ENCODE measurements around the gene ZBTB17. TPM values are rescaled to one million over a fixed set of nuclear protein-coding genes. Genes with fewer than 3 reads are reported as not detected.
A peak's percentile ranks its signal among the peaks of the same experiment; 100 is the strongest.

The ZBTB17 gene
- total and polyA plus RNA-seq, 4 donors = 28.0 to 47.1 (median 44.2) TPM

GRCh38 chr1:15937706-15938168, 38.2 kb downstream of the ZBTB17 start:
- ATAC-seq (ENCODE audit: insufficient read depth, low FRiP score) (no peak), DNase-seq (no peak)
- H3K27me3 ChIP-seq (ENCODE audit: control insufficient read depth in 3 of 3, insufficient read depth in 3 of 3, low read length in 2 of 3) = no peaks in the 10 kb centered on the region
- H3K27ac ChIP-seq (ENCODE audit: low read depth in 1 of 2, low read length in 1 of 2) = peak overlapping the region in 1 of 2 donors; percentile 40
- no peaks in the 10 kb centered on the region for H3K9me3 ChIP-seq (ENCODE audit: control insufficient read depth in 4 of 4, insufficient read depth in 3 of 4, low read length in 3 of 4)
- peaks cover 0 to 12% (median 4%) of the 10 kb centered on the region in 5 donors for H3K4me1 ChIP-seq (ENCODE audit: control insufficient read depth in 5 of 5, insufficient read depth in 5 of 5, low read length in 5 of 5)
- H3K4me3 ChIP-seq = no peak overlapping the region
- peaks cover 12 to 83% (median 50%) of the 10 kb centered on the region in 4 donors for H3K36me3 ChIP-seq (ENCODE audit: control insufficient read depth in 4 of 4, insufficient read depth in 4 of 4, low read length in 4 of 4)
- 68 to 69% methylated on average over 14 of the region's 14 CpGs for WGBS, 2 donors
- H3K9ac ChIP-seq (ENCODE audit: insufficient read depth in 1 of 2, low read length in 2 of 2) = no peak overlapping the region
- no peak for TF ChIP-seq CTCF (IDR thresholded peaks at IDR 0.05; ENCODE audit: control extremely low read depth, extremely low read depth)

- ATAC-seq (ENCODE audit: insufficient read depth, low FRiP score) = no peak
- no peak for TF ChIP-seq CTCF (IDR thresholded peaks at IDR 0.05; ENCODE audit: control extremely low read depth, extremely low read depth)
- Histone ChIP-seq H3K36me3 (ENCODE audit: control insufficient read depth in 4 of 4, insufficient read depth in 4 of 4, low read length in 4 of 4) (peaks cover 17 to 84% (median 48%) of the 10 kb centered on the region in 4 donors), H3K9me3 (ENCODE audit: control insufficient read depth in 4 of 4, insufficient read depth in 3 of 4, low read length in 3 of 4) (no peaks in the 10 kb centered on the region), H3K4me3 (no peak overlapping the region), H3K27me3 (ENCODE audit: control insufficient read depth in 3 of 3, insufficient read depth in 3 of 3, low read length in 2 of 3) (no peaks in the 10 kb centered on the region), H3K4me1 (ENCODE audit: control insufficient read depth in 5 of 5, insufficient read depth in 5 of 5, low read length in 5 of 5) (peaks cover 0 to 12% (median 4%) of the 10 kb centered on the region in 5 donors), H3K27ac (ENCODE audit: low read depth in 1 of 2, low read length in 1 of 2) (peak overlapping the region in 1 of 2 donors; percentile 40), H3K9ac (ENCODE audit: insufficient read depth in 1 of 2, low read length in 2 of 2) (no peak overlapping the region)
- WGBS, 2 donors = 87 to 89% methylated on average over 7 of the region's 7 CpGs
- DNase-seq = no peak
These were observed 38.8 kb downstream of the ZBTB17 start for GRCh38 chr1:15937146-15937545.

GRCh38 chr1:15936025-15936424, 39.9 kb downstream of the ZBTB17 start:
- peaks cover 26 to 84% (median 48%) of the 10 kb centered on the region in 4 donors for H3K36me3 ChIP-seq (ENCODE audit: control insufficient read depth in 4 of 4, insufficient read depth in 4 of 4, low read length in 4 of 4)
- no peak overlapping the region for H3K27ac ChIP-seq (ENCODE audit: low read depth in 1 of 2, low read length in 1 of 2)
- ATAC-seq (ENCODE audit: insufficient read depth, low FRiP score) = no peak
- no peaks in the 10 kb centered on the region for H3K9me3 ChIP-seq (ENCODE audit: control insufficient read depth in 4 of 4, insufficient read depth in 3 of 4, low read length in 3 of 4)
- no peak overlapping the region for H3K4me3 ChIP-seq
- H3K27me3 ChIP-seq (ENCODE audit: control insufficient read depth in 3 of 3, insufficient read depth in 3 of 3, low read length in 2 of 3) = no peaks in the 10 kb centered on the region
- no peak overlapping the region for H3K9ac ChIP-seq (ENCODE audit: insufficient read depth in 1 of 2, low read length in 2 of 2)
- peaks cover 0 to 12% (median 4%) of the 10 kb centered on the region in 5 donors for H3K4me1 ChIP-seq (ENCODE audit: control insufficient read depth in 5 of 5, insufficient read depth in 5 of 5, low read length in 5 of 5)
- 95% methylated on average over 10 of the region's 10 CpGs for WGBS, 2 donors
- no peak for DNase-seq
- no peak for TF ChIP-seq CTCF (IDR thresholded peaks at IDR 0.05; ENCODE audit: control extremely low read depth, extremely low read depth)

All from lung (tissue), 12 donors.